Esophagus squamous epithelium (tissue), 5 donors: ENCODE data around the gene HP1BP3. TPM values are rescaled to one million over a fixed set of nuclear protein-coding genes. Genes with fewer than 3 reads are reported as not detected.

Experiments
- DNase-seq: peaks from one replicate; lab custom pipeline; 2025; lab: John Stamatoyannopoulos, UW
- H3K27ac ChIP-seq, 4 donors: fragments of 200-600 bp; sonication (generic); one replicate each; pipeline ENCODE4 v1.5.1; 2016 to 2019; ENCODE audit warnings: mild to moderate bottlenecking in 1 of 4
- H3K27me3 ChIP-seq, 4 donors: fragments of 200-600 bp; sonication (generic); 1 replicate in 3 of 4; 2 replicates in 1 of 4; pipeline versions ENCODE4 v1.5.1 to v1.6.0; 2017 to 2021; ENCODE audit warnings: antibody characterized with exemption in 1 of 4
- H3K36me3 ChIP-seq, 3 donors: fragments of 200-600 bp; sonication (generic); one replicate each; pipeline ENCODE4 v1.5.1; 2016 to 2019
- H3K4me1 ChIP-seq, 3 donors: fragments of 200-600 bp; sonication (generic); one replicate each; pipeline ENCODE4 v1.5.1; 2017 to 2019
- H3K4me3 ChIP-seq, 4 donors: fragments of 200-600 bp; sonication (generic); 1 replicate in 3 of 4; 2 replicates in 1 of 4; pipeline ENCODE4 v1.5.1; 2016 to 2019; ENCODE audit warnings: mild to moderate bottlenecking in 2 of 4, moderate library complexity in 1 of 4
- H3K9me3 ChIP-seq, 3 donors: fragments of 200-600 bp; sonication (generic); one replicate each; pipeline ENCODE4 v1.5.1; 2016 to 2019
- CTCF ChIP-seq, 6 experiments: fragments of 450-650 bp in 4 of 6; fragments of 200-600 bp in 2 of 6; sonication (generic) in 2 of 6; IDR thresholded peaks; one replicate each; pipeline ENCODE4 v1.5.1; 2016 to 2019; ENCODE audit warnings: antibody characterized with exemption in 6 of 6, mild to moderate bottlenecking in 4 of 6, moderate library complexity in 4 of 6
- POLR2A ChIP-seq, 4 donors: fragments of 450-650 bp; IDR thresholded peaks; one replicate each; pipeline ENCODE4 v1.6.1; 2017; ENCODE audit warnings: antibody characterized with exemption in 4 of 4, mild to moderate bottlenecking in 4 of 4, moderate library complexity in 3 of 4
- WGBS, 2 donors: methylation state at CpG; one replicate each; pipeline ENCODE4 v1.1.5; 2018; 5-methylcytosine and 5-hydroxymethylcytosine counted together
- intact Hi-C: fragments of 100-400 bp; cut with DNase I; formaldehyde crosslinking; loops from one replicate; pipeline ENCODE4 v1.15.0; 2022
- total RNA-seq, 4 donors: library from RNA; depleted of rRNA; stranded (reverse); fragments of >200 nt; gene quantifications; one replicate each; pipeline ENCODE4 v1.1.0, GENCODE V29; 2016
- donor health status: DM: yes; HTN: yes; CAD: no.

HP1BP3 gene
- total RNA-seq, 4 donors from 2014 or later = 81.4 to 225 (median 140) TPM

GRCh38 chr1:20775700-20776099 is 11.4 kb downstream of the HP1BP3 start:
- Histone ChIP-seq H3K27me3 (no peaks in the 10 kb centered on the region), H3K4me1 (peaks cover 0 to 31% (median 5%) of the 10 kb centered on the region in 3 donors), H3K36me3 (peaks cover 15 to 93% (median 32%) of the 10 kb centered on the region in 3 donors), H3K4me3 (no peak overlapping the region), H3K9me3 (no peaks in the 10 kb centered on the region), H3K27ac (no peak overlapping the region)
- no peak for DNase-seq
- TF ChIP-seq POLR2A (IDR thresholded peaks at IDR 0.05) (no peak), CTCF (IDR thresholded peaks at IDR 0.05) (no peak)
- 82 to 91% methylated on average over 4 of the region's 4 CpGs for WGBS, 2 donors
- intact Hi-C loops = no loop called here

- Histone ChIP-seq H3K4me1 (peaks cover 0 to 9% (median 5%) of the 10 kb centered on the region in 3 donors), H3K27ac (no peak overlapping the region), H3K36me3 (peaks cover 16 to 100% (median 63%) of the 10 kb centered on the region in 3 donors), H3K27me3 (no peaks in the 10 kb centered on the region), H3K4me3 (no peak overlapping the region), H3K9me3 (no peaks in the 10 kb centered on the region)
- intact Hi-C loops = no loop called here
- 81 to 85% methylated on average over 3 of the region's 3 CpGs for WGBS, 2 donors
- no peak for DNase-seq
- TF ChIP-seq POLR2A (IDR thresholded peaks at IDR 0.05) (no peak), CTCF (IDR thresholded peaks at IDR 0.05) (no peak)
These were observed 15.3 kb downstream of the HP1BP3 start for GRCh38 chr1:20771780-20772179.

GRCh38 chr1:20770314-20771087 is 16.6 kb downstream of the HP1BP3 start:
- no peak for DNase-seq
- Histone ChIP-seq H3K27me3 (no peaks in the 10 kb centered on the region), H3K36me3 (peaks cover 16 to 100% (median 74%) of the 10 kb centered on the region in 3 donors), H3K9me3 (no peaks in the 10 kb centered on the region), H3K27ac (no peak overlapping the region), H3K4me3 (no peak overlapping the region), H3K4me1 (no peaks in the 10 kb centered on the region)
- 84 to 90% methylated on average over 5 to 6 of the region's 6 CpGs for WGBS, 2 donors
- no peak for TF ChIP-seq POLR2A (IDR thresholded peaks at IDR 0.05)
- no peak for TF ChIP-seq CTCF (IDR thresholded peaks at IDR 0.05)
- intact Hi-C loops = no loop called here

DNA sequence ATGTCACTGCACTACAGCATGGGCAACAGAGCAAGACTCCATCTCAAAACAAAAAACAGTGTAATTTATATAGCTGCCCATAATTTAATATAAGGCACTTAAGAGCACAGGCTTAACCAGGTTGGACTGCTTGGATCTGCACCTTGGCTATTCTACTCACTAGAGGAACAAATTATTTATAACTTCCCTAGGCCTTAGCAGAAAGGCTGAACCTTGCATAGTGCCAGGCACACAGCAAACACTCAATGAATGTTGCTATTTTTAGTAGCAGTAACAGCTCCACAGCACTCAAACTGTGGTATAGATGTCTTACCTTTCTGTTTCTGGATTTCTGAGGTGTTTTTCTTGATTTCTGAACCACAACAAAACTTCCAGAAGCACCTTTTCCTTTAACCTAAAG is 19.8 kb downstream of the HP1BP3 start:
- H3K27ac ChIP-seq = no peak overlapping the region
- no peaks in the 10 kb centered on the region for H3K9me3 ChIP-seq
- TF ChIP-seq POLR2A (IDR thresholded peaks at IDR 0.05) (no peak), CTCF (IDR thresholded peaks at IDR 0.05) (no peak)
- H3K4me1 ChIP-seq = no peaks in the 10 kb centered on the region
- DNase-seq = no peak
- intact Hi-C loops = no loop called here
- peaks cover 9 to 100% (median 73%) of the 10 kb centered on the region in 3 donors for H3K36me3 ChIP-seq
- H3K27me3 ChIP-seq = no peaks in the 10 kb centered on the region
- H3K4me3 ChIP-seq = no peak overlapping the region

GRCh38 chr1:20763417-20763816 is 23.7 kb downstream of the HP1BP3 start:
- intact Hi-C loops = no loop called here
- Histone ChIP-seq H3K36me3 (peaks cover 21 to 100% (median 70%) of the 10 kb centered on the region in 3 donors), H3K27me3 (no peaks in the 10 kb centered on the region), H3K27ac (no peak overlapping the region), H3K4me3 (no peak overlapping the region), H3K4me1 (no peaks in the 10 kb centered on the region), H3K9me3 (no peaks in the 10 kb centered on the region)
- TF ChIP-seq POLR2A (IDR thresholded peaks at IDR 0.05) (no peak), CTCF (IDR thresholded peaks at IDR 0.05) (no peak)
- DNase-seq = no peak
- 96 to 98% methylated on average over 3 of the region's 3 CpGs for WGBS, 2 donors
